Measurements from ENCODE around the gene PDP2. TPM values are rescaled to one million over a fixed set of nuclear protein-coding genes. Genes with fewer than 3 reads are reported as not detected.

Gene PDP2
- total RNA-seq, 1 experiment from 2014 or later: 42.0 TPM

- ChIA-PET POLR2A (ENCODE audit: low non-redundant PET) (no interaction called here), CTCF (no interaction called here)
- H3K27ac ChIP-seq (ENCODE audit: low read depth, low read length, poor library complexity, severe bottlenecking): no peak overlapping the region
- H3K4me1 ChIP-seq (ENCODE audit: insufficient read depth, low read length, poor library complexity, severe bottlenecking): peaks cover 7% of the 10 kb centered on the region
- H3K4me3 ChIP-seq (ENCODE audit: low read depth, low read length, poor library complexity, severe bottlenecking): no peak overlapping the region
- peaks cover 28% of the 10 kb centered on the region for H3K27me3 ChIP-seq (replicated peaks; ENCODE audit: insufficient read depth, low read depth, low read length, poor library complexity)
- no peaks in the 10 kb centered on the region for H3K9me3 ChIP-seq (ENCODE audit: low read depth, low read length, poor library complexity, severe bottlenecking)
- intact Hi-C loops (cut with micrococcal nuclease; ENCODE audit: unreplicated experiment): no loop called here
- no TSS peak for BruUV-seq (replicated peaks)
- TF ChIP-seq, protein P1, sequence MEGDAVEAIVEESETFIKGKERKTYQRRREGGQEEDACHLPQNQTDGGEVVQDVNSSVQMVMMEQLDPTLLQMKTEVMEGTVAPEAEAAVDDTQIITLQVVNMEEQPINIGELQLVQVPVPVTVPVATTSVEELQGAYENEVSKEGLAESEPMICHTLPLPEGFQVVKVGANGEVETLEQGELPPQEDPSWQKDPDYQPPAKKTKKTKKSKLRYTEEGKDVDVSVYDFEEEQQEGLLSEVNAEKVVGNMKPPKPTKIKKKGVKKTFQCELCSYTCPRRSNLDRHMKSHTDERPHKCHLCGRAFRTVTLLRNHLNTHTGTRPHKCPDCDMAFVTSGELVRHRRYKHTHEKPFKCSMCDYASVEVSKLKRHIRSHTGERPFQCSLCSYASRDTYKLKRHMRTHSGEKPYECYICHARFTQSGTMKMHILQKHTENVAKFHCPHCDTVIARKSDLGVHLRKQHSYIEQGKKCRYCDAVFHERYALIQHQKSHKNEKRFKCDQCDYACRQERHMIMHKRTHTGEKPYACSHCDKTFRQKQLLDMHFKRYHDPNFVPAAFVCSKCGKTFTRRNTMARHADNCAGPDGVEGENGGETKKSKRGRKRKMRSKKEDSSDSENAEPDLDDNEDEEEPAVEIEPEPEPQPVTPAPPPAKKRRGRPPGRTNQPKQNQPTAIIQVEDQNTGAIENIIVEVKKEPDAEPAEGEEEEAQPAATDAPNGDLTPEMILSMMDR (conservative IDR thresholded peaks at IDR 0.05; ENCODE audit: low read depth, low read length): no peak
- no peak for TF ChIP-seq EZH2 (IDR thresholded peaks at IDR 0.05; ENCODE audit: borderline replicate concordance, low read depth, low read length, poor library complexity, severe bottlenecking)
- no peak for DNase-seq (ENCODE audit: low spot score)
- no peaks in the 10 kb centered on the region for H3K36me3 ChIP-seq (ENCODE audit: insufficient read depth, low read length, poor library complexity, severe bottlenecking)
These were observed 43.6 kb downstream of the PDP2 start for GRCh38 chr16:66923866-66924265.

- no peaks in the 10 kb centered on the region for H3K36me3 ChIP-seq (ENCODE audit: insufficient read depth, low read length, poor library complexity, severe bottlenecking)
- peak overlapping the region; percentile 25 for H3K4me3 ChIP-seq (ENCODE audit: low read depth, low read length, poor library complexity, severe bottlenecking)
- no TSS peak for BruUV-seq (replicated peaks)
- CTCF ChIA-PET: no interaction called here
- H3K4me1 ChIP-seq (ENCODE audit: insufficient read depth, low read length, poor library complexity, severe bottlenecking): peaks cover 7% of the 10 kb centered on the region
- POLR2A ChIA-PET (ENCODE audit: low non-redundant PET): no interaction called here
- no peak for DNase-seq (ENCODE audit: low spot score)
- peaks cover 28% of the 10 kb centered on the region for H3K27me3 ChIP-seq (replicated peaks; ENCODE audit: insufficient read depth, low read depth, low read length, poor library complexity)
- H3K9me3 ChIP-seq (ENCODE audit: low read depth, low read length, poor library complexity, severe bottlenecking): no peaks in the 10 kb centered on the region
- intact Hi-C loops (cut with micrococcal nuclease; ENCODE audit: unreplicated experiment): no loop called here
- H3K27ac ChIP-seq (ENCODE audit: low read depth, low read length, poor library complexity, severe bottlenecking): no peak overlapping the region
- TF ChIP-seq EZH2 (IDR thresholded peaks at IDR 0.05; ENCODE audit: borderline replicate concordance, low read depth, low read length, poor library complexity, severe bottlenecking): no peak
- TF ChIP-seq, protein P1 (conservative IDR thresholded peaks at IDR 0.05; ENCODE audit: low read depth, low read length): 0 out of 2 replicates have a peak, but pooled peaks have one; percentile 16
These were observed 44.4 kb downstream of the PDP2 start for GRCh38 chr16:66924527-66925321.

GRCh38 chr16:66925322-66925840 lies 45.1 kb downstream of the PDP2 start, which contains the start of gene RRAD:
RRAD (minus strand) TSS chr16:66925535; CDS start chr16:66925179, 356 bp downstream.
- Histone ChIP-seq H3K4me3 (ENCODE audit: low read depth, low read length, poor library complexity, severe bottlenecking) (peak within 1 kb of the TSS; percentile 25), H3K9me3 (ENCODE audit: low read depth, low read length, poor library complexity, severe bottlenecking) (no peaks in the 10 kb centered on the region), H3K36me3 (ENCODE audit: insufficient read depth, low read length, poor library complexity, severe bottlenecking) (no peaks in the 10 kb centered on the region), H3K27ac (ENCODE audit: low read depth, low read length, poor library complexity, severe bottlenecking) (no peak within 1 kb of the TSS), H3K4me1 (ENCODE audit: insufficient read depth, low read length, poor library complexity, severe bottlenecking) (peaks cover 7% of the 10 kb centered on the region), H3K27me3 (replicated peaks; ENCODE audit: insufficient read depth, low read depth, low read length, poor library complexity) (peaks cover 28% of the 10 kb centered on the region)
- CTCF ChIA-PET: no interaction called here
- TF ChIP-seq, protein P1 (conservative IDR thresholded peaks at IDR 0.05; ENCODE audit: low read depth, low read length): no peak
- peak; percentile 75 for TF ChIP-seq EZH2 (IDR thresholded peaks at IDR 0.05; ENCODE audit: borderline replicate concordance, low read depth, low read length, poor library complexity, severe bottlenecking)
- DNase-seq (ENCODE audit: low spot score): no peak
- intact Hi-C loops (cut with micrococcal nuclease; ENCODE audit: unreplicated experiment): no loop called here
- POLR2A ChIA-PET (ENCODE audit: low non-redundant PET): no interaction called here
- no TSS peak for BruUV-seq (replicated peaks)
